ENCODE data around the gene SUGP2. TPM values are rescaled to one million over a fixed set of nuclear protein-coding genes. Genes with fewer than 3 reads are reported as not detected.

The SUGP2 gene
- total RNA-seq, 1 donor from 2014 or later: 24.8 TPM

- no peak overlapping the region for H3K4me3 ChIP-seq (ENCODE audit: low read depth, low read length)
- no peak for TF ChIP-seq CTCF (conservative IDR thresholded peaks at IDR 0.05; ENCODE audit: low read depth, low read length)
- DNase-seq (ENCODE audit: low read depth): no peak
These were observed 58.3 kb downstream of the SUGP2 start for GRCh38 chr19:18975011-18975410.

- TF ChIP-seq CTCF (conservative IDR thresholded peaks at IDR 0.05; ENCODE audit: low read depth, low read length): no peak
- no peak for DNase-seq (ENCODE audit: low read depth)
These were observed 60.5 kb downstream of the SUGP2 start for GRCh38 chr19:18972851-18973250.

GRCh38 chr19:18972301-18972811 lies 61.0 kb downstream of the SUGP2 start:
- TF ChIP-seq CTCF (conservative IDR thresholded peaks at IDR 0.05; ENCODE audit: low read depth, low read length): no peak
- no peak for DNase-seq (ENCODE audit: low read depth)
- no peak overlapping the region for H3K4me3 ChIP-seq (ENCODE audit: low read depth, low read length)

More at GRCh38 chr19:18972851-18973250, 60.5 kb downstream of the SUGP2 start:
- H3K4me3 ChIP-seq (ENCODE audit: low read depth, low read length): no peak overlapping the region

GRCh38 chr19:18969931-18970659 lies 63.2 kb downstream of the SUGP2 start:
- DNase-seq (ENCODE audit: low read depth): no peak
- H3K4me3 ChIP-seq (ENCODE audit: low read depth, low read length): no peak overlapping the region
- no peak for TF ChIP-seq CTCF (conservative IDR thresholded peaks at IDR 0.05; ENCODE audit: low read depth, low read length)

GRCh38 chr19:18967358-18968146 lies 65.8 kb downstream of the SUGP2 start:
- peak; percentile 89 for DNase-seq (ENCODE audit: low read depth)
- H3K4me3 ChIP-seq (ENCODE audit: low read depth, low read length): no peak overlapping the region
- TF ChIP-seq CTCF (conservative IDR thresholded peaks at IDR 0.05; ENCODE audit: low read depth, low read length): no peak

- no peak for DNase-seq (ENCODE audit: low read depth)
- TF ChIP-seq CTCF (conservative IDR thresholded peaks at IDR 0.05; ENCODE audit: low read depth, low read length): no peak
- H3K4me3 ChIP-seq (ENCODE audit: low read depth, low read length): no peak overlapping the region
These were observed 67.0 kb downstream of the SUGP2 start for GRCh38 chr19:18966307-18966706.
